Endothelial cell of umbilical vein (primary cell): ENCODE results near the gene SSH2.

Source experiments
- CTCF ChIP-seq, 2 donors: IDR thresholded peaks; 1 replicate in 1 of 2; 2 replicates in 1 of 2; pipeline ENCODE4 v1.5.1; 2011; ENCODE audit warnings: low read length in 2 of 2, mild to moderate bottlenecking in 2 of 2, moderate library complexity in 2 of 2, control low read depth in 1 of 2, inconsistent platforms in 1 of 2, low read depth in 1 of 2; ENCODE audit not compliant: insufficient read depth in 1 of 2; ENCODE audit errors: extremely low read depth in 1 of 2
- EZH2 ChIP-seq: IDR thresholded peaks from 2 replicates; pipeline ENCODE4 v1.6.1; 2012; ENCODE audit warnings: borderline replicate concordance, low read depth, mild to moderate bottlenecking, moderate library complexity, low read length, inconsistent platforms; ENCODE audit not compliant: severe bottlenecking
- FOS ChIP-seq: IDR thresholded peaks from 2 replicates; pipeline ENCODE4 v1.6.1; 2011; ENCODE audit warnings: mild to moderate bottlenecking, low read length, moderate library complexity, borderline replicate concordance; ENCODE audit not compliant: insufficient read depth
- GATA2 ChIP-seq: IDR thresholded peaks from 2 replicates; pipeline ENCODE4 v1.7.0; 2011; ENCODE audit warnings: low read depth, mild to moderate bottlenecking, moderate library complexity, mixed read lengths, low read length; ENCODE audit not compliant: insufficient read length, insufficient read depth
- JUN ChIP-seq: IDR thresholded peaks from 2 replicates; pipeline ENCODE4 v1.6.1; 2011; ENCODE audit warnings: borderline replicate concordance, low read depth; ENCODE audit not compliant: insufficient read length, insufficient read depth
- MAX ChIP-seq: IDR thresholded peaks from 2 replicates; pipeline ENCODE4 v1.6.1; 2011; ENCODE audit not compliant: insufficient read depth, insufficient read length
- MYC ChIP-seq: IDR thresholded peaks from one replicate; pipeline ENCODE4 v1.6.1; 2011; ENCODE audit warnings: mild to moderate bottlenecking, low read depth, low read length
- POLR2A ChIP-seq: IDR thresholded peaks from 2 replicates; pipeline ENCODE4 v1.6.1; 2012; ENCODE audit warnings: low read depth, mild to moderate bottlenecking, control low read depth, low read length
- POLR2AphosphoS5 ChIP-seq: IDR thresholded peaks from 2 replicates; pipeline ENCODE4 v1.6.1; 2012; ENCODE audit warnings: low read depth, mild to moderate bottlenecking, control low read depth, low read length, moderate library complexity; ENCODE audit not compliant: insufficient read depth

- TF ChIP-seq CTCF (IDR thresholded peaks at IDR 0.05; ENCODE audit: extremely low read depth in 1 of 2, insufficient read depth in 1 of 2, low read depth in 1 of 2, low read length in 2 of 2) (peak; percentile 45 to 63), MAX (no peak), POLR2A (no peak), FOS (no peak), POLR2AphosphoS5 (no peak), MYC (no peak), EZH2 (no peak), JUN (no peak), GATA2 (no peak)
These were observed 310.8 kb downstream of the SSH2 start for GRCh38 chr17:29619251-29619650.
